HG02678 (cell line): ENCODE results near the gene VN1R5.
A peak's percentile ranks its signal among the peaks of the same experiment; 100 is the strongest.
"Not testable (repeated sequence)": the region's sequence is repeated elsewhere in the genome, so short reads cannot be mapped to it uniquely, and the experiment has no call there.

Experiments
- ATAC-seq: cut with Tn5 transposase; IDR thresholded peaks from one replicate; pipeline ENCODE4 v1.9.1; 2021; ENCODE audit warnings: mild to moderate bottlenecking, moderate library complexity; ENCODE audit not compliant: unreplicated experiment

Gene VN1R5

GRCh38 chr1:247255772-247256171 is at the start of gene VN1R5:
VN1R5 (plus strand) TSS chr1:247256072.
- not testable (repeated sequence) for ATAC-seq

GRCh38 chr1:247209396-247209795 is 46.5 kb upstream of the VN1R5 start:
- no peak for ATAC-seq

GRCh38 chr1:247210062-247210375 is 45.9 kb upstream of the VN1R5 start:
- ATAC-seq: peak; percentile 2

GRCh38 chr1:247210376-247211117 is 45.3 kb upstream of the VN1R5 start:
- peak; percentile 88 for ATAC-seq

- no peak for ATAC-seq
These were observed 44.5 kb upstream of the VN1R5 start for GRCh38 chr1:247211339-247211738.

- ATAC-seq: peak; percentile 63
These were observed 43.9 kb upstream of the VN1R5 start for GRCh38 chr1:247212012-247212411.

GRCh38 chr1:247212627-247213617 is 43.0 kb upstream of the VN1R5 start:
- no peak for ATAC-seq

- no peak for ATAC-seq
These were observed 39.6 kb upstream of the VN1R5 start for GRCh38 chr1:247216261-247216660.

- ATAC-seq: no peak
These were observed 37.7 kb upstream of the VN1R5 start for GRCh38 chr1:247218121-247218651.

- not testable (repeated sequence) for ATAC-seq
These were observed 35.6 kb upstream of the VN1R5 start for GRCh38 chr1:247220280-247220679.

- no peak for ATAC-seq
These were observed 33.0 kb upstream of the VN1R5 start for GRCh38 chr1:247222840-247223239.

GRCh38 chr1:247224822-247225221 is 31.1 kb upstream of the VN1R5 start:
- ATAC-seq: no peak

- ATAC-seq: no peak
These were observed 27.7 kb upstream of the VN1R5 start for GRCh38 chr1:247228133-247228532.

- ATAC-seq: no peak
These were observed 14.2 kb upstream of the VN1R5 start for GRCh38 chr1:247241691-247242090.

- no peak for ATAC-seq
These were observed 12.2 kb upstream of the VN1R5 start for GRCh38 chr1:247243524-247244137.

- ATAC-seq: no peak
These were observed 9.4 kb upstream of the VN1R5 start for GRCh38 chr1:247246325-247247115.

- no peak for ATAC-seq
These were observed 8.3 kb upstream of the VN1R5 start for GRCh38 chr1:247247568-247247967.

- ATAC-seq: no peak
These were observed 10.2 kb downstream of the VN1R5 start for GRCh38 chr1:247266053-247266452.

- no peak for ATAC-seq
These were observed 12.6 kb downstream of the VN1R5 start for GRCh38 chr1:247268390-247269045.

- ATAC-seq: no peak
These were observed 13.3 kb downstream of the VN1R5 start for GRCh38 chr1:247269133-247269532.
